Embryonic facial prominence (tissue), 1 donor: ENCODE measurements around the gene PGAP3.

ENCODE experiments used
- DNase-seq: peaks from one replicate; pipeline ENCODE4 v3.0.0-alpha.2; 2016; ENCODE audit errors: extremely low spot score

The PGAP3 gene

GRCh38 chr17:39697961-39698360 lies 10.1 kb upstream of the PGAP3 start:
- DNase-seq = no peak

GRCh38 chr17:39696731-39697130 lies 8.9 kb upstream of the PGAP3 start:
- no peak for DNase-seq

GRCh38 chr17:39695089-39695474 lies 7.2 kb upstream of the PGAP3 start:
- no peak for DNase-seq

- DNase-seq = no peak
Observed at GRCh38 chr17:39694593-39694992, 6.7 kb upstream of the PGAP3 start.

- no peak for DNase-seq
Observed at GRCh38 chr17:39688945-39689344, 1.1 kb upstream of the PGAP3 start.

- no peak for DNase-seq
Observed at GRCh38 chr17:39688475-39688835, 598 bp upstream of the PGAP3 start.

GRCh38 chr17:39687101-39687545 lies 734 bp downstream of the PGAP3 start:
- DNase-seq = no peak

GRCh38 chr17:39684369-39685192 lies 3.3 kb downstream of the PGAP3 start:
- DNase-seq = no peak

GRCh38 chr17:39683295-39683939 lies 4.4 kb downstream of the PGAP3 start:
- DNase-seq = no peak

GRCh38 chr17:39679521-39680192 lies 8.2 kb downstream of the PGAP3 start:
- no peak for DNase-seq

- DNase-seq = no peak
Observed at GRCh38 chr17:39678340-39679116, 9.3 kb downstream of the PGAP3 start.

- DNase-seq = no peak
Observed at GRCh38 chr17:39677542-39678339, 10.1 kb downstream of the PGAP3 start.

GRCh38 chr17:39677072-39677471 lies 10.8 kb downstream of the PGAP3 start:
- DNase-seq = no peak

- DNase-seq = no peak
Observed at GRCh38 chr17:39676198-39676819, 11.5 kb downstream of the PGAP3 start.

GRCh38 chr17:39675390-39676082 lies 12.3 kb downstream of the PGAP3 start:
- DNase-seq = no peak

- no peak for DNase-seq
Observed at GRCh38 chr17:39674702-39675389, 13.0 kb downstream of the PGAP3 start.

- no peak for DNase-seq
Observed at GRCh38 chr17:39674179-39674578, 13.7 kb downstream of the PGAP3 start.

GRCh38 chr17:39673335-39674081 lies 14.3 kb downstream of the PGAP3 start:
- DNase-seq = no peak
